Nephron progenitor cell (in vitro differentiated cells): ENCODE results near the gene MIOS.

Experiments
- DNase-seq: peaks from one replicate; pipeline ENCODE4 v3.0.0; 2021
- H3K27ac Mint-ChIP-seq: 2 replicates; pipeline ENCODE4 v1.8.0; 2021; ENCODE audit warnings: mild to moderate bottlenecking, moderate library complexity, mixed read lengths
- H3K27me3 Mint-ChIP-seq: 2 replicates; pipeline ENCODE4 v1.8.0; 2021; ENCODE audit warnings: mild to moderate bottlenecking, low read depth, mixed read lengths; ENCODE audit not compliant: poor library complexity
- H3K36me3 Mint-ChIP-seq: 2 replicates; pipeline ENCODE4 v1.8.0; 2021; ENCODE audit warnings: low read depth, mixed read lengths
- H3K4me1 Mint-ChIP-seq: 2 replicates; pipeline ENCODE4 v1.8.0; 2021; ENCODE audit warnings: mixed read lengths
- H3K4me3 Mint-ChIP-seq: 2 replicates; pipeline ENCODE4 v1.8.0; 2021; ENCODE audit warnings: mild to moderate bottlenecking, moderate library complexity, mixed read lengths
- H3K9me3 Mint-ChIP-seq: 2 replicates; pipeline ENCODE4 v1.8.0; 2021; ENCODE audit warnings: mild to moderate bottlenecking, moderate library complexity, mixed read lengths
- TF ChIP-seq, protein P1 (sequence below): fragments of 200-600 bp; sonication (generic); IDR thresholded peaks from 2 replicates; pipeline ENCODE4 v1.5.0; 2021; ENCODE audit warnings: antibody characterized with exemption

MIOS gene

DNA sequence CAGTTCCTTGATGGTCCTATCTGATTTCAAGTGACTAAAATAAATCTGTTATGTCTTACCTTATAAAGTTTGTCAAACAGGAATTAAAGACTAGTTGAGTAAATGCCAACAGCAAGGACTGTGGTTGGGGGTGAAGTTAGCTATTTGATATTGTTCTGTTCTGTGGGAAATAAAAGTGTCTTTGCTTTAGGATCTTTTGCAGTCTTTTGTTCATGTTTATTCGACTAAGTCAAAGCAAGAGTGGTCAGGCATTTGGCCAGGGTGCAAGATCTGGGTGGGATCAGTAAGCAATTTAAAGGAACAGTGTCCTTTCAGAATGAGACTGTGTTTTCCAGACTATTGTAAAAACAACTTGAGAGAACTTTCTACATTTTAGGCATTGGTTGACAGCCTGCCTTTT, 31.0 kb upstream of the MIOS start, which contains the start of gene COL28A1:
TSS of gene COL28A1 (minus strand) at position 183 of the 400 bp plus-strand sequence. CDS start 2,998 bp downstream, outside the sequence.
- Mint-ChIP-seq H3K27me3 (no peaks in the 10 kb centered on the region), H3K36me3 (no peaks in the 10 kb centered on the region), H3K4me1 (peaks cover 17% of the 10 kb centered on the region), H3K27ac (no peak within 1 kb of the TSS), H3K4me3 (no peak within 1 kb of the TSS), H3K9me3 (no peaks in the 10 kb centered on the region)
- TF ChIP-seq, protein P1, sequence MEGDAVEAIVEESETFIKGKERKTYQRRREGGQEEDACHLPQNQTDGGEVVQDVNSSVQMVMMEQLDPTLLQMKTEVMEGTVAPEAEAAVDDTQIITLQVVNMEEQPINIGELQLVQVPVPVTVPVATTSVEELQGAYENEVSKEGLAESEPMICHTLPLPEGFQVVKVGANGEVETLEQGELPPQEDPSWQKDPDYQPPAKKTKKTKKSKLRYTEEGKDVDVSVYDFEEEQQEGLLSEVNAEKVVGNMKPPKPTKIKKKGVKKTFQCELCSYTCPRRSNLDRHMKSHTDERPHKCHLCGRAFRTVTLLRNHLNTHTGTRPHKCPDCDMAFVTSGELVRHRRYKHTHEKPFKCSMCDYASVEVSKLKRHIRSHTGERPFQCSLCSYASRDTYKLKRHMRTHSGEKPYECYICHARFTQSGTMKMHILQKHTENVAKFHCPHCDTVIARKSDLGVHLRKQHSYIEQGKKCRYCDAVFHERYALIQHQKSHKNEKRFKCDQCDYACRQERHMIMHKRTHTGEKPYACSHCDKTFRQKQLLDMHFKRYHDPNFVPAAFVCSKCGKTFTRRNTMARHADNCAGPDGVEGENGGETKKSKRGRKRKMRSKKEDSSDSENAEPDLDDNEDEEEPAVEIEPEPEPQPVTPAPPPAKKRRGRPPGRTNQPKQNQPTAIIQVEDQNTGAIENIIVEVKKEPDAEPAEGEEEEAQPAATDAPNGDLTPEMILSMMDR = no peak
- no peak for DNase-seq

DNA sequence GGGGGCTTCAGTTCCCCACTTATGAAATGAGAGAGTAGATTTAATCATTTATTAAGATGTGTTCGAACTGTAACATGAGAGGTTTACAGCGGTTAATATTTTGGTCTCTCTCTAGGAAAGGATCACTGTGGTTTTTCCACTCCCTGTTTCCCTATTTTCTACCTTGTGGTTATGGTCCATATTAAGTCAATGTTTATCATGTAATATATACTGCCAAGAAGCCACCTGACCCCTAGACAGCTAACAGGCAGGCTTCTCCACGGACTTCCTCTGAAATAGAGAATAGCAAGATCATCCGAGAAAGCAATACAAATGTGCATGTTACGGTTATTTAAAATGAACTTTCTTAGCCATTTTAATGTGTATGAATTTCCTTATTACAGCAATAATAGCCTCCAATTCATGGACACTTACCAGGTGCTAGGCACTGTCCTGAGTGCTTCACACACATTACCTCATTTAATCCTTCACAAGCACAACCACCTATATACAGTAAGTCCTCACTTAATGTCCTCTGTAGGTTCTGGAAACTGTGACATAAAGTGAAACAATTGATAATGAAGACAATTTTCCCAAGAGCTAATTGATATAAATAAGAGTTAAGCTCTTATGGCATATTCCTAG, 30.2 kb upstream of the MIOS start:
- DNase-seq = no peak
- no peaks in the 10 kb centered on the region for H3K36me3 Mint-ChIP-seq
- no peaks in the 10 kb centered on the region for H3K9me3 Mint-ChIP-seq
- H3K4me3 Mint-ChIP-seq = no peak overlapping the region
- TF ChIP-seq, protein P1 = no peak
- H3K4me1 Mint-ChIP-seq = peaks cover 17% of the 10 kb centered on the region
- H3K27me3 Mint-ChIP-seq = no peaks in the 10 kb centered on the region
- H3K27ac Mint-ChIP-seq = no peak overlapping the region

DNA sequence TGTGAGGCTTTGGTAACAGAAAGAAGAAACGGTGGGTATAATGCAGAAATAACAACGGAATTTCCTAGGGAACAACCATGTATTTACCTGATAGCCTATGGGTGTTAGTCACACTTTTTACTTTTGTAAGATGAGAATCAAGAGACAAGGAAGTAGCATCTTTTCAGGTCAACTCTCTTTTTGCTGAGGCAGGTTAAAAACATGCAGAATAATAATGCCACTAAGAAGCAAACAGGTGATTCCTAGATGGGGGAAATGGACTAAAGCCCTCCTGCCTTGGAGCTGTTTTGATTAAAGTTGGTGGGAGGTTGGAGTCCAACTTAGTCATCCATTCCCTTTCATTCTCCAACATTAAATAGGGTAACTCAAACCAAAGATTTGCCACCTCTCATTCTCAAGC, 29.0 kb upstream of the MIOS start:
- TF ChIP-seq, protein P1 = no peak
- no peak overlapping the region for H3K4me3 Mint-ChIP-seq
- H3K27me3 Mint-ChIP-seq = no peaks in the 10 kb centered on the region
- no peak overlapping the region for H3K27ac Mint-ChIP-seq
- H3K36me3 Mint-ChIP-seq = no peaks in the 10 kb centered on the region
- no peak for DNase-seq
- H3K4me1 Mint-ChIP-seq = peaks cover 17% of the 10 kb centered on the region
- H3K9me3 Mint-ChIP-seq = no peaks in the 10 kb centered on the region

DNA sequence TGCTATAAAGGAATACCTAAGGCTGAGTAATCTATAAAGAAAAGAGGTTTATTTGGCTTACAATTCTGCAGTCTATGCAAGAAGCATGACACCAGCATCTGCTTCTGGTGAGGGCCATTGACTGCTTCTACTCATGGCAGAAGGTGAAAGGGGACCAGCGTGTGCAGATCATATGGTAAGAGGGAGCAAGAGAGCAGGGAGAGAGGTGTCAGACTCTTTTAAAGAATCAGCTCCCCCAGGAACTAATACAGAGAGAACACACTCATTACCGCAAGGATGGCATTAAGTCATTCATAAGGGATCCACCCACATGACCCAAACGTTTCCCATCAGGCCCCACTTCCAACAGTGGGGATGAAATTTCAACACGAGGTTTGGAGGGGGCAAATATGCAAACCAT, 27.5 kb upstream of the MIOS start:
- TF ChIP-seq, protein P1 = no peak
- H3K36me3 Mint-ChIP-seq = no peaks in the 10 kb centered on the region
- H3K27ac Mint-ChIP-seq = no peak overlapping the region
- H3K27me3 Mint-ChIP-seq = no peaks in the 10 kb centered on the region
- no peaks in the 10 kb centered on the region for H3K9me3 Mint-ChIP-seq
- peaks cover 17% of the 10 kb centered on the region for H3K4me1 Mint-ChIP-seq
- H3K4me3 Mint-ChIP-seq = no peak overlapping the region
- no peak for DNase-seq

DNA sequence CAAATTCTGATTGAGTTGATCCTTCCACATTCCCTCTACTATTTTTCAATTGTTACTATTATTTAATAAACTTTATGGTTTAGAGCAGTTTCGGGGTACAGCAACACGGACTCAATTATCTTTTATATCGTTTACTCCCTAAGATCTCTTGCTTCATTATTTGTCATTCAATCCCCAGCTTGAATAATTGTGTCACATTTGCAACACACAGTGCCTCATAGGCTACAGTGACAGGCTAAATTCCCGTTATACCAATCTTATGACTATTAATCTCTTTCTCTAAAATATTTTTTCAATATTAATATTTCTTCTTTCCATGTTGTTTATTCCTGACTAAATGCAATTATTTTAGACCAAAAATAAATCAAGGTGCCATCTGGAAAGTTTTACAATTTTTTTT, 27.0 kb upstream of the MIOS start:
- Mint-ChIP-seq H3K36me3 (no peaks in the 10 kb centered on the region), H3K4me1 (peaks cover 17% of the 10 kb centered on the region), H3K27ac (no peak overlapping the region), H3K4me3 (no peak overlapping the region), H3K27me3 (no peaks in the 10 kb centered on the region), H3K9me3 (no peaks in the 10 kb centered on the region)
- TF ChIP-seq, protein P1 = no peak
- DNase-seq = no peak

DNA sequence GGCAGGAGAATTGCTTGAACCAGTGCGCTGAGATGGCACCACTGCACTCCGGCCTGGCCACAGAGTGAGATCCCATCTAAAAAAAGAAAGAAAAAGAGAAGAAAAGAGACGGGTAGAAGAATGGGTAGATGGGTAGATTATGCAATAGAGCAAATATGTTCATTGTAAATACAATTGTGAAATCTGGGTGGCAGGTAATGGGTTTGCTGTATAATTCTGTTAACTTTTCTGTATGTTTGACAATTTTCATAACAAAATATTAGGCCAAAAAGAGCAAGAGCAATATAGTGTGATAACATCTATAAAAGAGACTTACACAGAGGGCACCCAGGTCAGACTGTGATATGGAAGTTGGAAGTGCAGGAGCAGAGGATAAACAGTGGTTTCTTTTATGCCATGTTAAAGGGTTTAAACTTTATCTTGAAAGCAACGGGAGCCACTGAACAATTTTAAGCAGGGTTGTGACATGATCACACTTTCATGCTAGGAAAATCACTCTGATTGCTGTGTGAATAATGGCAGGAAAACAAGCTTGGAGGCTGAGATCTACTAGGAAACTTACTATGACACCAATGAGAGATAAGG, 24.3 kb upstream of the MIOS start:
- TF ChIP-seq, protein P1 = no peak
- Mint-ChIP-seq H3K27ac (no peak overlapping the region), H3K36me3 (no peaks in the 10 kb centered on the region)

More for the DNA sequence above, 24.3 kb upstream of the MIOS start:
- Mint-ChIP-seq H3K4me3 (no peak overlapping the region), H3K9me3 (no peaks in the 10 kb centered on the region), H3K27me3 (no peaks in the 10 kb centered on the region), H3K4me1 (peaks cover 4% of the 10 kb centered on the region)
- no peak for DNase-seq
